SK-N-SH (cell line): ENCODE measurements around the gene FA2H. TPM values are rescaled to one million over a fixed set of nuclear protein-coding genes. Genes with fewer than 3 reads are reported as not detected.

Source experiments
- CTCF ChIA-PET: fragments of 300-600, 350-600 bp; formaldehyde crosslinking; extraction: SDS; loops from one replicate; lab custom pipeline; 2021; lab: Yijun Ruan, JAX
- POLR2A ChIA-PET: fragments of 350-600 bp; sonication (Branson Sonifier 250); formaldehyde crosslinking; extraction: SDS; loops from one replicate; lab custom pipeline; 2020; ENCODE audit warnings: antibody characterized with exemption, inconsistent platforms; lab: Yijun Ruan, JAX
- DNase-seq: peaks from one replicate; pipeline ENCODE4 v3.0.0; 2012
- H2AFZ ChIP-seq: fragments of 200-600 bp; sonication (generic); 2 replicates; pipeline ENCODE4 v1.8.1; 2016; ENCODE audit warnings: antibody characterized with exemption, mild to moderate bottlenecking, low read depth
- H3F3A ChIP-seq: fragments of 200-600 bp; sonication (generic); replicated peaks from 2 replicates; pipeline ENCODE3; 2016; ENCODE audit warnings: antibody characterized with exemption, mild to moderate bottlenecking; ENCODE audit not compliant: insufficient read depth
- H3K27ac ChIP-seq, 2 experiments: fragments of 200-500 bp in 1 of 2; fragments of 200-600 bp in 1 of 2; sonication (Bioruptor generic) in 1 of 2; sonication (generic), shearing (Covaris generic) in 1 of 2; 2 replicates each; pipeline versions ENCODE4 v1.5.1 to v1.6.1; 2014 to 2016; ENCODE audit warnings: low read depth in 2 of 2, inconsistent platforms in 1 of 2, low read length in 1 of 2, mild to moderate bottlenecking in 1 of 2, mixed read lengths in 1 of 2
- H3K27me3 ChIP-seq: fragments of 200-600 bp; sonication (generic), shearing (Covaris generic); 2 replicates; pipeline ENCODE4 v1.6.1; 2016; ENCODE audit warnings: mixed run types; ENCODE audit not compliant: insufficient read depth
- H3K36me3 ChIP-seq, 2 experiments: fragments of 200-500 bp in 1 of 2; fragments of 200-600 bp in 1 of 2; sonication (Bioruptor generic) in 1 of 2; sonication (generic) in 1 of 2; replicated peaks in 1 of 2; 2 replicates each; pipeline versions ENCODE3 to v1.5.1; 2014 to 2016; ENCODE audit warnings: low read length in 1 of 2, mild to moderate bottlenecking in 1 of 2; ENCODE audit not compliant: insufficient read depth in 2 of 2, control insufficient read depth in 1 of 2
- H3K4me1 ChIP-seq, 2 experiments: fragments of 200-500 bp in 1 of 2; fragments of 200-600 bp in 1 of 2; sonication (Bioruptor generic) in 1 of 2; sonication (generic), shearing (Covaris generic) in 1 of 2; 2 replicates each; pipeline versions ENCODE4 v1.5.1 to v1.6.1; 2014 to 2016; ENCODE audit warnings: low read depth in 1 of 2, low read length in 1 of 2, mixed run types in 1 of 2; ENCODE audit not compliant: insufficient read depth in 2 of 2, control insufficient read depth in 1 of 2
- H3K4me2 ChIP-seq: fragments of 200-600 bp; sonication (generic), shearing (Covaris generic); 2 replicates; pipeline ENCODE4 v1.6.1; 2017; ENCODE audit warnings: mixed run types
- H3K4me3 ChIP-seq, 2 experiments: fragments of 200-500 bp in 1 of 2; fragments of 200-600 bp in 1 of 2; sonication (Bioruptor generic) in 1 of 2; sonication (generic), shearing (Covaris generic) in 1 of 2; 2 replicates each; pipeline versions ENCODE4 v1.5.1 to v1.8.1; 2014 to 2016; ENCODE audit warnings: low read depth in 2 of 2, inconsistent platforms in 1 of 2, low read length in 1 of 2, mild to moderate bottlenecking in 1 of 2, mixed read lengths in 1 of 2, moderate library complexity in 1 of 2
- H3K79me2 ChIP-seq: fragments of 200-600 bp; sonication (generic); 2 replicates; pipeline ENCODE4 v1.8.1; 2017; ENCODE audit warnings: mild to moderate bottlenecking; ENCODE audit not compliant: insufficient read depth
- H3K9ac ChIP-seq: fragments of 200-600 bp; sonication (generic); 2 replicates; pipeline ENCODE4 v1.6.1; 2017; ENCODE audit warnings: mixed run types
- H3K9me2 ChIP-seq: fragments of 200-600 bp; sonication (generic); 2 replicates; pipeline ENCODE4 v1.6.1; 2017; ENCODE audit warnings: mixed run types
- H3K9me3 ChIP-seq: fragments of 200-600 bp; sonication (generic); 2 replicates; pipeline ENCODE4 v1.6.1; 2017; ENCODE audit warnings: mixed run types, mild to moderate bottlenecking, moderate library complexity
- H4K20me1 ChIP-seq: fragments of 200-600 bp; sonication (generic); 2 replicates; pipeline ENCODE4 v1.6.1; 2017; ENCODE audit warnings: mild to moderate bottlenecking, mixed run types; ENCODE audit not compliant: insufficient read depth
- CHD2 ChIP-seq: fragments of 150-350 bp; IDR thresholded peaks from 2 replicates; pipeline ENCODE4 v1.6.1; 2018; ENCODE audit warnings: low read length; ENCODE audit not compliant: partially characterized antibody
- ELF1 ChIP-seq: IDR thresholded peaks from 2 replicates; pipeline ENCODE4 v1.4.0; 2012
- EP300 ChIP-seq, 2 experiments: IDR thresholded peaks; 2 replicates each; pipeline versions ENCODE4 v1.4.0 to v1.6.1; 2012; ENCODE audit warnings: borderline replicate concordance in 1 of 2, low read depth in 1 of 2, low read length in 1 of 2
- FOXM1 ChIP-seq: IDR thresholded peaks from 2 replicates; pipeline ENCODE4 v1.4.0; 2012; ENCODE audit warnings: low read depth, mild to moderate bottlenecking
- GABPA ChIP-seq: IDR thresholded peaks from 2 replicates; pipeline ENCODE4 v1.4.0; 2012; ENCODE audit warnings: low read depth, mild to moderate bottlenecking
- GATA2 ChIP-seq: sonication (generic); formaldehyde crosslinking; IDR thresholded peaks from 2 replicates; pipeline ENCODE4 v1.5.0; 2020; ENCODE audit warnings: mild to moderate bottlenecking, missing genetic modification reagents
- JUND ChIP-seq: IDR thresholded peaks from 2 replicates; pipeline ENCODE4 v1.4.0; 2012
- MXI1 ChIP-seq: IDR thresholded peaks from 2 replicates; pipeline ENCODE4 v1.6.1; 2012; ENCODE audit warnings: mild to moderate bottlenecking, low read depth, low read length, improper control_type of control experiment
- NFIC ChIP-seq: IDR thresholded peaks from 2 replicates; pipeline ENCODE4 v1.4.0; 2012; ENCODE audit warnings: borderline replicate concordance
- NRF1 ChIP-seq: IDR thresholded peaks from 2 replicates; pipeline ENCODE4 v1.6.1; 2012; ENCODE audit warnings: low read depth, mild to moderate bottlenecking, low read length
- POLR2AphosphoS5 ChIP-seq: IDR thresholded peaks from 2 replicates; pipeline ENCODE4 v1.6.1; 2012; ENCODE audit warnings: low read depth, low read length
- RAD21 ChIP-seq: IDR thresholded peaks from 2 replicates; pipeline ENCODE4 v1.6.1; 2012; ENCODE audit warnings: mild to moderate bottlenecking, low read length
- RCOR1 ChIP-seq: fragments of 150-350 bp; IDR thresholded peaks from 2 replicates; pipeline ENCODE4 v1.6.1; 2017; ENCODE audit warnings: antibody characterized with exemption, low read length
- RFX5 ChIP-seq: IDR thresholded peaks from 2 replicates; pipeline ENCODE4 v1.6.1; 2012; ENCODE audit warnings: mild to moderate bottlenecking, improper control_type of control experiment, low read length
- RXRA ChIP-seq: IDR thresholded peaks from 2 replicates; pipeline ENCODE4 v1.4.0; 2012; ENCODE audit warnings: low read depth, mild to moderate bottlenecking, borderline replicate concordance
- TAF1 ChIP-seq: IDR thresholded peaks from 2 replicates; pipeline ENCODE4 v1.6.1; 2012; ENCODE audit warnings: low read depth, mild to moderate bottlenecking, low read length, moderate library complexity, borderline replicate concordance
- TEAD4 ChIP-seq: IDR thresholded peaks from 2 replicates; pipeline ENCODE4 v1.4.0; 2012; ENCODE audit warnings: mild to moderate bottlenecking, borderline replicate concordance; ENCODE audit not compliant: insufficient read depth
- YY1 ChIP-seq: IDR thresholded peaks from 2 replicates; pipeline ENCODE4 v1.4.0; 2012; ENCODE audit warnings: low read depth, mild to moderate bottlenecking
- WGBS: methylation state at CpG from one replicate; pipeline ENCODE4 v1.1.6; 2017; ENCODE audit warnings: low lambda C conversion rate; 5-methylcytosine and 5-hydroxymethylcytosine counted together
- polyA plus RNA-seq, 3 experiments: library from polyadenylated mRNA; depleted of rRNA; stranded (reverse); fragments of >200 nt; gene quantifications; 2 replicates each; pipeline ENCODE4 v1.2.3, GENCODE V29; 2012
- TF ChIP-seq, protein P1 (sequence below): fragments of 200-600 bp; sonication (generic); IDR thresholded peaks from 2 replicates; pipeline ENCODE4 v1.6.1; 2017; ENCODE audit warnings: antibody characterized with exemption, mild to moderate bottlenecking, moderate library complexity
- TF ChIP-seq, protein P2 (sequence below): IDR thresholded peaks from 2 replicates; pipeline ENCODE4 v1.4.0; 2012; ENCODE audit warnings: low read depth
- TF ChIP-seq, protein P3 (sequence below): IDR thresholded peaks from 2 replicates; pipeline ENCODE4 v1.4.0; 2012; ENCODE audit warnings: low read depth, borderline replicate concordance

The FA2H gene
- polyA plus RNA-seq, 1 of the 3 experiments (the other 2 are of a cell fraction) = not detected

DNA sequence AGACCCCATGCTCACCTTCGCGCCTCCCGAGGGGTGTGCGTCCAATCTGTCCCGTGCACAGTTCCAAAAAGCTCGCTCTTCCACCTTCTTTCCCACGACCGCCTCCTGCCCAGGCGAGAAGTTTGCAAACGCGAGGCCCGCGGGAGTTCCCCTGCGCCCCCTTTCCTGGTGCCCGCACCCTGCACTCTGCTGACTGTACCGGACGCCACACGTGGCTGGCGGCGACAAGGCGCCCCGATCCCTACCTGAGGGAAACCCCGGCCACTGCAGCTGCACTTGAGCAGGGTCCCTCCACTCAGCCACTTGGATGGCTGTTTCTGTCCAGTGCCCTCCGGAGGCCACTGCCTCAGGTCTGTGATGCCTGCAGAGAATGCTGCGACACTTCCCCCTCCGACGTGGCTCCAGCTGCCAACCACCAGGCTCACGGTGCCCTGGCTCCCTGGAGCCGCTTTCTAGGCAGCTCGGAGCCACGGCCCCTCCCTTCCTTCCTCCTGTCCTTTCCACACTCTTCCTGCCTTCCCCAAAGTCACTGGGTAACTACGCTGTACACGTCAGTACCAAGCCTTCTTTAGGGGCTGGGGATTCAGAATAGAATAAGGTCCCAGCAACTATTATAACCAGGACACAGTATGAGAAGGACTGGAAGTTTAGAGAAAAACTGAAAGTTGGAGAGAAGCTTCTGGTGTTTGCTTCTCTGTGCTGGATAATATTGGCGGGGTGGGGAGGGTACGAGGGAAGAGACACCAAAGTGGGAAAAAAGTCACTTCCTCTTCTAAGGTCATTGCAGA is 74.0 kb downstream of the FA2H start, which contains the start of gene MLKL:
Gene MLKL, minus strand, starts transcription at position 425 of the 788 bp plus-strand sequence. CDS start 5,105 bp downstream, outside the sequence.
- H4K20me1 ChIP-seq = no peaks in the 10 kb centered on the region
- H3K4me3 ChIP-seq = peak within 1 kb of the TSS; percentile 64 to 67
- no peaks in the 10 kb centered on the region for H3K9me2 ChIP-seq
- H3K9ac ChIP-seq = peak within 1 kb of the TSS; percentile 71
- ChIA-PET CTCF (interaction anchor here (0.8 to 5.2 kb wide), 8 partner anchors 9 to 162 kb away, joined by 3 to 38 read pairs (median 5); no protein-coding TSS in a partner anchor), POLR2A (no interaction called here)
- peak within 1 kb of the TSS; percentile 94 for H2AFZ ChIP-seq
- H3K27ac ChIP-seq = peak within 1 kb of the TSS in 1 of 2 experiments; percentile 58; a peak in 2 of 4 replicates
- no peaks in the 10 kb centered on the region; a peak in 1 of 4 replicates for H3K4me1 ChIP-seq
- H3K27me3 ChIP-seq = no peaks in the 10 kb centered on the region
- H3F3A ChIP-seq = peaks cover 4% of the 10 kb centered on the region
- H3K4me2 ChIP-seq = peak within 1 kb of the TSS; percentile 88
- TF ChIP-seq, protein P1, sequence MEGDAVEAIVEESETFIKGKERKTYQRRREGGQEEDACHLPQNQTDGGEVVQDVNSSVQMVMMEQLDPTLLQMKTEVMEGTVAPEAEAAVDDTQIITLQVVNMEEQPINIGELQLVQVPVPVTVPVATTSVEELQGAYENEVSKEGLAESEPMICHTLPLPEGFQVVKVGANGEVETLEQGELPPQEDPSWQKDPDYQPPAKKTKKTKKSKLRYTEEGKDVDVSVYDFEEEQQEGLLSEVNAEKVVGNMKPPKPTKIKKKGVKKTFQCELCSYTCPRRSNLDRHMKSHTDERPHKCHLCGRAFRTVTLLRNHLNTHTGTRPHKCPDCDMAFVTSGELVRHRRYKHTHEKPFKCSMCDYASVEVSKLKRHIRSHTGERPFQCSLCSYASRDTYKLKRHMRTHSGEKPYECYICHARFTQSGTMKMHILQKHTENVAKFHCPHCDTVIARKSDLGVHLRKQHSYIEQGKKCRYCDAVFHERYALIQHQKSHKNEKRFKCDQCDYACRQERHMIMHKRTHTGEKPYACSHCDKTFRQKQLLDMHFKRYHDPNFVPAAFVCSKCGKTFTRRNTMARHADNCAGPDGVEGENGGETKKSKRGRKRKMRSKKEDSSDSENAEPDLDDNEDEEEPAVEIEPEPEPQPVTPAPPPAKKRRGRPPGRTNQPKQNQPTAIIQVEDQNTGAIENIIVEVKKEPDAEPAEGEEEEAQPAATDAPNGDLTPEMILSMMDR = peak; percentile 22
- TF ChIP-seq MXI1 (0 out of 2 replicates have a peak, but pooled peaks have one; percentile 22), ELF1 (no peak), NRF1 (no peak), GABPA (peak; percentile 38; the same call in 1 of the 2 replicates), JUND (no peak), CHD2 (no peak), YY1 (no peak)
- TF ChIP-seq, protein P2, sequence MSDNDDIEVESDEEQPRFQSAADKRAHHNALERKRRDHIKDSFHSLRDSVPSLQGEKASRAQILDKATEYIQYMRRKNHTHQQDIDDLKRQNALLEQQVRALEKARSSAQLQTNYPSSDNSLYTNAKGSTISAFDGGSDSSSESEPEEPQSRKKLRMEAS = peak; percentile 70
- peaks cover 5% of the 10 kb centered on the region; the same call in 1 of the 2 replicates for H3K79me2 ChIP-seq
- DNase-seq = peak; percentile 66
- H3K9me3 ChIP-seq = no peaks in the 10 kb centered on the region
- WGBS = 15% methylated on average over 16 of the region's 35 CpGs
- no peaks in the 10 kb centered on the region for H3K36me3 ChIP-seq

DNA sequence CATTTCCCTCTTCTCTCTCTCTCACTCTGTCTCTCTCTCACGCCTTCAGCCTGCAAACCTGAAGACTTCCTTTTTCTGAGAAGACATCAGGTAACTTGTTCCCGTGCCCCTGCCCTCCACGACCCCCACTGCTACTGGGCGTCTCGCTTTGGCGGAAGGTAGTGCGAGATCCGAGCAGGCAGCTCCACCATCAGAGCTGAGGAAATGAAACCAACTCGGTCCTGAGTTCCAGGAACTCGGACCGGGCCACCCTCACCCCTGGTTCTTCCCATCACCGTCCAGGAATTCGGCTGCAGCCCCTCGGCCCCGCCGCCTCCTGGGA is 74.5 kb downstream of the FA2H start:
- Histone ChIP-seq H3K4me3 (peak overlapping the region; percentile 64 to 67), H3K9me3 (no peaks in the 10 kb centered on the region), H3K36me3 (no peaks in the 10 kb centered on the region), H3K9me2 (no peaks in the 10 kb centered on the region), H3K4me1 (no peaks in the 10 kb centered on the region; a peak in 1 of 4 replicates), H3K79me2 (peaks cover 5% of the 10 kb centered on the region; the same call in 1 of the 2 replicates), H3K4me2 (peak overlapping the region; percentile 88), H3F3A (peaks cover 4% of the 10 kb centered on the region), H4K20me1 (no peaks in the 10 kb centered on the region), H3K27me3 (no peaks in the 10 kb centered on the region), H2AFZ (peak overlapping the region; percentile 94), H3K9ac (peak overlapping the region; percentile 71), H3K27ac (peak overlapping the region in 1 of 2 experiments; percentile 58; a peak in 1 of 4 replicates)
- 3% methylated on average over 16 of the region's 16 CpGs for WGBS
- DNase-seq = peak; percentile 56
- CTCF ChIA-PET = interaction anchor here (0.8 to 5.2 kb wide), 7 partner anchors 10 to 163 kb away, joined by 4 to 38 read pairs (median 6); no protein-coding TSS in a partner anchor
- POLR2A ChIA-PET = no interaction called here
- TF ChIP-seq TAF1 (no peak), GATA2 (no peak), RXRA (no peak), ELF1 (no peak), NFIC (no peak), YY1 (no peak), POLR2AphosphoS5 (no peak), MXI1 (no peak), RCOR1 (no peak), RAD21 (no peak), RFX5 (no peak), EP300 (IDR thresholded peaks at IDR 0.05; ENCODE audit: borderline replicate concordance in 1 of 2, low read depth in 1 of 2, low read length in 1 of 2) (no peak), TEAD4 (no peak), FOXM1 (no peak)
- TF ChIP-seq, protein P1 = no peak
- TF ChIP-seq, protein P3, sequence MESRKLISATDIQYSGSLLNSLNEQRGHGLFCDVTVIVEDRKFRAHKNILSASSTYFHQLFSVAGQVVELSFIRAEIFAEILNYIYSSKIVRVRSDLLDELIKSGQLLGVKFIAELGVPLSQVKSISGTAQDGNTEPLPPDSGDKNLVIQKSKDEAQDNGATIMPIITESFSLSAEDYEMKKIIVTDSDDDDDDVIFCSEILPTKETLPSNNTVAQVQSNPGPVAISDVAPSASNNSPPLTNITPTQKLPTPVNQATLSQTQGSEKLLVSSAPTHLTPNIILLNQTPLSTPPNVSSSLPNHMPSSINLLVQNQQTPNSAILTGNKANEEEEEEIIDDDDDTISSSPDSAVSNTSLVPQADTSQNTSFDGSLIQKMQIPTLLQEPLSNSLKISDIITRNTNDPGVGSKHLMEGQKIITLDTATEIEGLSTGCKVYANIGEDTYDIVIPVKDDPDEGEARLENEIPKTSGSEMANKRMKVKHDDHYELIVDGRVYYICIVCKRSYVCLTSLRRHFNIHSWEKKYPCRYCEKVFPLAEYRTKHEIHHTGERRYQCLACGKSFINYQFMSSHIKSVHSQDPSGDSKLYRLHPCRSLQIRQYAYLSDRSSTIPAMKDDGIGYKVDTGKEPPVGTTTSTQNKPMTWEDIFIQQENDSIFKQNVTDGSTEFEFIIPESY = no peak
